Activated CD8-positive, alpha-beta memory T cell treated with anti-CD3 and anti-CD28 coated beads, Interleukin-2, amount 50 U/mL, for 4 hours (primary cell): ENCODE measurements around the gene MMP24.
"Not testable (repeated sequence)": the region's sequence is repeated elsewhere in the genome, so short reads cannot be mapped to it uniquely, and the experiment has no call there.

Experiments used
- DNase-seq: peaks from one replicate; pipeline ENCODE4 v3.0.0-alpha.2; 2020

Gene MMP24

GRCh38 chr20:35226126-35226883 is at the start of gene MMP24:
TSS of gene MMP24 (plus strand) at chr20:35226690. CDS start at chr20:35226739, 49 bp downstream.
- DNase-seq, result no peak

- DNase-seq, result no peak
These were observed 46.9 kb upstream of the MMP24 start for GRCh38 chr20:35179292-35180212.

- no peak for DNase-seq
These were observed 46.2 kb upstream of the MMP24 start for GRCh38 chr20:35180266-35180665.

GRCh38 chr20:35181731-35182130 is 44.8 kb upstream of the MMP24 start:
- DNase-seq, result no peak

- DNase-seq, result not testable (repeated sequence)
These were observed 39.7 kb upstream of the MMP24 start for GRCh38 chr20:35186691-35187289.

GRCh38 chr20:35187584-35188190 is 38.8 kb upstream of the MMP24 start:
- DNase-seq, result no peak

GRCh38 chr20:35189223-35189622 is 37.3 kb upstream of the MMP24 start:
- not testable (repeated sequence) for DNase-seq

- no peak for DNase-seq
These were observed 35.9 kb upstream of the MMP24 start for GRCh38 chr20:35190556-35190955.

GRCh38 chr20:35191419-35192117 is 34.9 kb upstream of the MMP24 start:
- no peak for DNase-seq

- no peak for DNase-seq
These were observed 34.2 kb upstream of the MMP24 start for GRCh38 chr20:35192118-35192872.

GRCh38 chr20:35193031-35193791 is 33.3 kb upstream of the MMP24 start:
- DNase-seq, result not testable (repeated sequence)

GRCh38 chr20:35196313-35196712 is 30.2 kb upstream of the MMP24 start:
- no peak for DNase-seq

- DNase-seq, result no peak
These were observed 26.8 kb upstream of the MMP24 start for GRCh38 chr20:35199740-35200139.

- no peak for DNase-seq
These were observed 26.2 kb upstream of the MMP24 start for GRCh38 chr20:35200267-35200666.

GRCh38 chr20:35201467-35201866 is 25.0 kb upstream of the MMP24 start:
- not testable (repeated sequence) for DNase-seq

GRCh38 chr20:35206802-35207201 is 19.7 kb upstream of the MMP24 start:
- no peak for DNase-seq

GRCh38 chr20:35207950-35208611 is 18.4 kb upstream of the MMP24 start:
- DNase-seq, result peak; percentile 77

- no peak for DNase-seq
These were observed 11.2 kb upstream of the MMP24 start for GRCh38 chr20:35215066-35215956.

GRCh38 chr20:35216541-35216940 is 9.9 kb upstream of the MMP24 start:
- no peak for DNase-seq
